Left kidney (tissue), 2 donors: Measurements from ENCODE around the gene URI1. TPM values are rescaled to one million over a fixed set of nuclear protein-coding genes. Genes with fewer than 3 reads are reported as not detected.
A peak's percentile ranks its signal among the peaks of the same experiment; 100 is the strongest.
"Not testable (repeated sequence)": the region's sequence is repeated elsewhere in the genome, so short reads cannot be mapped to it uniquely, and the experiment has no call there.

Experiments
- DNase-seq: peaks from one replicate; pipeline ENCODE4 v3.0.0-alpha.2; 2013
- polyA plus RNA-seq: library from polyadenylated mRNA; unstranded; fragments of 120-200 nt; gene quantifications from one replicate; pipeline ENCODE4 v1.2.1, GENCODE V29; 2013; ENCODE audit not compliant: insufficient read length

Gene URI1
- polyA plus RNA-seq, 1 donor = 115 TPM

- no peak for DNase-seq
Observed at GRCh38 chr19:30022659-30023058, 80.6 kb downstream of the URI1 start.

DNA sequence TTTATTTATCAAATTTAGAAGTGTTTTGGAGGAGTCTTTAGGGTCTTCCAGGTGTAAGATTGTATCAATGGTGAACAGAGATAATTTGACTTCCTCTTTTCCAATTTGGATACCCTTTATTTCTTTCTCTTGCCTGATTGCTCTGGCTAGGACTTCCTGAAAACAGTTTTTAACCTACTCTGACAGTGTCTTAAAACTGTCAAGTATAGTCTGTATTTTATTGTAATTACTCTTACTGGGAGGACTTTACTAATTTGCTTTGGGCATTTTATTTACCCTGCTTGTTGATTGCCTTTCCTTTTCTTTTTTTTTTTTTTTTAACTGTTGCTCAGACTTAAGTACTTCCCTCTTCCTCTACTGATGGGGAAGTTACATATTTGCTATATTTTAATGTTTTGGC is 81.3 kb downstream of the URI1 start:
- no peak for DNase-seq

- no peak for DNase-seq
Observed at GRCh38 chr19:30024091-30024490, 82.1 kb downstream of the URI1 start.

DNA sequence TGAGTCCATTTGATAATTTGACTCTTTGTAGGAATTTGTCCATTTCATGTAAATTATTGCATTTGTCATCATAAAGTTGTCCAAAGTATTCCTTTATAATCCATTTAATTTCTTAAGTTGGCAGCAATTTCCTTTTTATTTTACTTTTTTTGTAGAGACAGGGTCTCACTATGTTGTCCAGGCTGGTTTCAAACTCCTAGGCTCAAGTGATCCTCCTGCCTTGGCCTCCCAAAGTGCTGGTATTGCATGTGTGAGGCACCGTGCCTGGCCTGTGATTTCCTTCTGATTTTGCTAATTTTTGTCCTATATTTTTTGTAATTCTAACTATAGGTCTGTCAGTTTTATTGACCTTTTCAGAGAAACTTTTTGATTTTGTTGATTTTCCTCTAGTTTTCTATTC is 84.9 kb downstream of the URI1 start:
- no peak for DNase-seq

- no peak for DNase-seq
Observed at GRCh38 chr19:30028118-30028991, 86.3 kb downstream of the URI1 start.

DNA sequence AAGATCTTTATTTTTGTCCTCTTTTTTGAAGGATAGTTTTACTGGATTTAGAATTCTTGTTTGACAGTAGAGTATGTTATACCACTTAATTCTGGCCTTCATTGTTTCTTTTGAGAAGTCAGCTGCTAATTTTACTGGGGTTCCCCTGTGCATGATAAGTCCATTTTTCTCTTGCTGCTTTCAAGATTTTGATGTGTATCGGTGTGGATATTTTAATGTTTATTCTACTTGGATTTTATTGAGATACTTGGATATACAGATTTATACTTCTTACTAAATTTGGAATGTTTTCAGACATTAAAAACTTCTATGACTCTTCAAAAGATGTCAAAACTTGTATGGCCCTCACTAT is 86.9 kb downstream of the URI1 start:
- DNase-seq = no peak

DNA sequence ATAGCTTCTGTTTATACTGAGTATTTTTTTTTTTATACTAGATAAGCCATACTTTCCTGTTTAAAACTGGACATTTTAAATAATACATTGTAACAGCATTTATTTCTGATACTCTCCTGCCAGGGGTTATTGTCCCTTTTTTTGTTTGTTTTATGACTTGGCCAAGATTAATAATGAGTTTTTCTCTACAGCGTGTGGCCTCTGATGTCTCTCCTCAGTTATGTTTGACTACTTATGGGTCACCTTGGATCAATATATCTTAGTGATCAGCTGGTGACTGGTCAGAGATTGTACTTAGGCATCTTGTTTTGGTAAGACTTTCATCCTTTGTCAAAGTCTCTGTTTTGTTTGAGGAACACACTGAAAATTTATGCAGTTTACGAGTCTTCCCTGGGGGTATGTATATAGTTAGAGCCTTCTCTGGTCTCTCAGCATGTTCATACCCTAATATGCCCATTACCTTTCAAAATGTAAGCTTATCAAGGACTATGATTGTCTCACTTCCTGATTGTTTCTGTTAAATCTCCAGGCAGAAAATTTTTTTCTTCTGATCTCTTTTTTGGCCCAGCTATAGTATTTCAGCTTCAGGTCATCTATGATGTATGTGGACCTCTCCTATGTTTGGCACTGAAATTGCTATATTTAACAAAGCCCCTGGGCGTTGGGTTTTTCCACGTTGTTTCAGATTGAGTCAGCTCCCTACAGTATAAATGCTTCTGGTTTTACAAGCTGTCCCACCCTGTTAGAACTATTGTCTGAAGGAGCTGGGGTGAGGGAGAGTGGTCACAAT is 87.9 kb downstream of the URI1 start:
- no peak for DNase-seq

DNA sequence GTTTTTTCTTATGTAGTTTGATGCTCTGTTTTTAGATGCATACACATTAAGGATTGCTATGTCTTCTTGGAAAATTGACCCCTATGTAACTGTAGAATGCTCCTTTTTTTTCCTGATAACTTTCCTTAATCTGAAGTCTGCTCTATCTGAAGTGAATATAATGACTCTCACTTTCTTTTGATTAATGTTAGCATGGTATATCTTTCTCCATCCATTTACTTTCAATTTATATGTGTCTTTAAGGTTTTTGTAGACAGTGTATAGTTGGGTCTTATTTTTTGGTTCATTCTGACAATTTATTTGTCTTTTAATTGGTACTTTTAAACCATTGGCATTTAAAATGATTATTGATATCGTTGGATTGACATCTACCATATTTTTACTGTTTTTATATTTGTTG is 92.3 kb downstream of the URI1 start:
- no peak for DNase-seq

- peak; percentile 25 for DNase-seq
Observed at GRCh38 chr19:30036154-30037129, 94.4 kb downstream of the URI1 start.

DNA sequence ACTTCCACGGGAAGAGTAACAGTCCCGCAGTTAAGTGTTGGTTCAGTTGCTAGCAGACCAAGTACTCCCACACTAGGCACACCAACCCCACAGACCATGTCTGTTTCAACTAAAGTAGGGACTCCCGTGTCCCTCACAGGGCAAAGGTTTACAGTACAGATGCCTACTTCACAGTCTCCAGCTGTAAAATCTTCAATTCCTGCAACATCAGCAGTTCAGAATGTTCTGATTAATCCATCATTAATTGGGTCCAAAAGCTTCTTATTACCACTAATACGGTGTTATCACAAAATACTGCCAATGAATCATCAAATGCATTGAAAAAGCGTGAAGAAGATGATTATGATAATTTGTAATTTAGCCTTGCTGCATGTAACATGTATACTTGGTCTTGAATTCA is 95.8 kb downstream of the URI1 start:
- DNase-seq = no peak

DNA sequence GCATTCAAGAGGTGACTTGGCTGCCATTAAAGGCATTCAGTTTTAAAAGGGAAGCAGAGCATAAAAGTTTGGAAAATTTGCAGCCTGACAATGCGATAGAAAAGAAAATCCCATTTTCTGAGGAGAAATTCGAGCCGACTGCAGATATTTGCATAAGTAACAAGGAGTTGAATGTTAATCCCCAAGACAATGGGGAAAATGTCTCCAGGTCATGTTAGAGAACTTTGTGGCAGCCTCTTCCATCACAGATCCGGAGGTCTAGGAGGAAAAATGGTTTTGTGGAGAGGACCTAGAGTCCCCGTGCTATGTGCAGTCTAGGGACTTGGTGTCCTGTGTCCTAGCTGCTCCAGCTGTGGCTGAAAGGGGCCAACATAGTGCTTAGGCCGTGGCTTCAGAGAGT is 99.9 kb downstream of the URI1 start:
- not testable (repeated sequence) for DNase-seq

DNA sequence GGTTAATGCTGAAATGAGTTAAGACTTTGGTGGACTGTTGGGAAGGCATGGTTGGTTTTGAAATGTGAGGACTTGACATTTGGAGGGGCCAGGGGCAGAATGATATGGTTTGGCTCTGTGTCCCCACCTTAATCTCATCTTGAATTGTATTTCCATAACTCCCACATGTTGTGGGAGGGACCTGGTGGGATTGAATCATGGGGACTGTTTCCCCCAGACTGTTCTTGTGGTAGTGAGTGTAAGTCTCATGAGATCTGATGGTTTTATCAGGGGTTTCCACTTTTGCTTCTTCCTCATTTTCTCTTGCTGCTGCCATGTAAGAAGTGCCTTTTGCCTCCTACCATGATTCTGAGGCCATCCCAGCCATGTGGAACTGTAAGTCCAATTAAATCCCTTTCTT is 101.0 kb downstream of the URI1 start:
- not testable (repeated sequence) for DNase-seq

- DNase-seq = no peak
Observed at GRCh38 chr19:30044273-30045248, 102.5 kb downstream of the URI1 start.

DNA sequence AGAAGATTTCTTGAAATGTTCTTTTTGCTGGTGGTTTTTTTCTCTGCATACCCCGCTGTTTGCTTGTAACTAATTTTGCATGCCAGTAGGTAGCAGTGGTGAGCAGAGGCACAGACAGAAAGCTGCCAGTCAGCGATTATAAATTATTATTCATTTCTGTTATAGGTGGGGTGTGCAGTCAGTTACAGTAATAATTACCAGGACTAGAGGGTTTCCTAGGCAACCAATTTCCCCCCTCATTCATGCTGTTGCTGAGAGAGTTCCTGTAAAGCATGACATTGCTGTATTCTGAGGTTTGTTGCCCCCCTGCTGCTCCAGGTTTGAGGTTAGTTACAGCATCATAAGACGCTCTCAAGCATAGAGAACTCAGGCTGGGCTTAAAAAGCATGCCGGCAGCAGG is 104.5 kb downstream of the URI1 start:
- DNase-seq = peak; percentile 13

- DNase-seq = no peak
Observed at GRCh38 chr19:30047432-30047831, 105.4 kb downstream of the URI1 start.

GRCh38 chr19:30049226-30049625 is 107.2 kb downstream of the URI1 start:
- DNase-seq = no peak

DNA sequence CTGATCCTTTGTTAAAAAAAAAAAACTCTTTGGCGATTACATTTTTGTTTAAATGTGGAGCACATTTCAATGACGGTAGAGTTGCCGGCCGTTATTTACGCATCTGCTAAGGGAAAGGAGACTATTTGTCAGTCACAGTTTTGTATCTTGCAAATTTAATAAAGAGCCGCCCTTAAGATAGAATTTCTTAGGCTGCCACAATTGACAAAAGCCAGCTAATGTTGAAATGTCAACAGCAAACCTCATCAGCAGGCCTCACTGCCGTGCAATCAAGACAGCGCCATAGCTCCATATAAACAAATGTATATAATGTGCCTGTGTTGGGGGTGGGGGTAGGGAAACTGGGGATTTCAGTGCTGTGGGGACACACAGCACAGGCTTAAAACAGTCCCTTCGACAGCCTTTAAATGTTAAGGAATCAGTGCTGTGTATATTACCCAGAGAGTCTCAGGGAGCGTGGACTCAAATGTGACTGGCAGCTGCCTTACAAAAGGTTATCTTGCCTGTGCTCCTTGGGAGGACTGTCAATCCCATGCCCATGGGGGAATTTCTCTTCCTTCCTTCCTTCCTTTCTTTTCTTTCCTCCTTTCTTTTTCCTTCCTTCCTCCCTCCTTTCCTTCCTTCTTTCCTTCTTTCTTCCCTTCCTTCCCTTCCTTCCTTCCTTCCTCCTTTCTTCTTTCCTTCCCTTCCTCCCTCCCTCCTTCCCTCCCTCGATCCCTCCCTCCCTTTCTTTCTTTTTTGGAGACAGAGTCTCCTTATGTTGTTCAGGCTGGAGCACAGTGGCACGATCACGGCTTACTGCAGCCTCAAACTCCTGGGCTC is 108.0 kb downstream of the URI1 start:
- no peak for DNase-seq

DNA sequence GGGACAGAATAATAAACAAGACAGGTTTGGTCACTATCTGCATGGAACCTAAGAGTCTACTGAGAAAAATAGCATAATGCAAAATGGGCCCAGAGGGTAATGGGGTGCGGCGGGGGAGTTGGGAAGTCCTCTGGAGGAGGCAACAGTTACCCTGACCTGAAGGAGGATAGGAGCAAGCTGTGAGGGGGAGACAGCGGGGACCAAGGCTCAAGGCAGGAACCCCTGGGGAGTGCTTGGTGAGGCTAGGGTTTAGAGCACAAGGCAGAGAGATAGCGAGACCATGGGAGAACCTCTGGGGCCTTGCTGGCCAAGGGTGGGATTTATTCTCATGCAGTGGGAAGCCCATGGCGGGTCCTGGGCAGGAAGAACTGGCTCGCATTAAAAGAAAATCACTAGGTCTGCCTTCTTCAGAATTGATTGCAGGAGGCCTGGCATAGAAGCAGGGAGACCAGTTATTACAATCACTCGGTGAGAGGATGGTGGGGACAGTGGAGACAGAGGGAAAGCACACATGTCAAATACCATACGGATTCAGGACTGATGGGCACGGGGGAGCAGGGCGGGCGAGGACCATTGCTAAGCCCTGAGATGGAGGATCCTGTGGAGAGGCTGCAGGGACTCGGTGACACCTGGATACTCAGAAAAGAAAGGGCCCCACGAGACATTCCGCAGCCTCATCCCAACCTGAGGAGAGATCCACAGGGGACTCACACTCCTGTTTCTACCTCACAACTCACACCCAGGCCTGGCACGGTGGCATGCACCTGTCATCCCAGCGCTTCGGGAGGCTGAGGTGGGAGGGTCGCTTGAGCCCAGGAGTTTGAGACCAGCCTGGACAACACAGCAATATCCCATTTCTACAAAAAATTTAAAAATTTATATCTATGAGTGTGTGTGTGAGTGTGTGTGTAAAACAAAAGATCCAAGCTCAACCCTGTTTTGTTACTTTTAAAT is 110.4 kb downstream of the URI1 start:
- DNase-seq = no peak

GRCh38 chr19:30053558-30053957 is 111.5 kb downstream of the URI1 start:
- DNase-seq = no peak
